Heart right ventricle (tissue), 16 donors: ENCODE results near the gene BTBD19. TPM values are rescaled to one million over a fixed set of nuclear protein-coding genes. Genes with fewer than 3 reads are reported as not detected.
A peak's percentile ranks its signal among the peaks of the same experiment; 100 is the strongest.
"Not testable (repeated sequence)": the region's sequence is repeated elsewhere in the genome, so short reads cannot be mapped to it uniquely, and the experiment has no call there.

ENCODE experiments used
- ATAC-seq, 8 donors: fragments of 200-7000 bp; cut with Tn5 transposase; one replicate each; pipeline ENCODE4 v1.9.1; 2020; ENCODE audit warnings: mild to moderate bottlenecking in 8 of 8, moderate library complexity in 8 of 8, moderate number of reproducible peaks in 1 of 8
- DNase-seq, 2 donors: peaks; one replicate each; pipeline ENCODE4 v3.0.0-alpha.2; 2020
- H3K27ac ChIP-seq, 10 donors: fragments of 200-600 bp; sonication (generic) in 2 of 10; one replicate each; pipeline versions ENCODE4 v1.5.0 to v1.8.0; 2020 to 2022; ENCODE audit warnings: mild to moderate bottlenecking in 3 of 10
- H3K27me3 ChIP-seq, 7 donors: fragments of 200-600 bp; one replicate each; pipeline ENCODE4 v1.8.0; 2021 to 2022; ENCODE audit warnings: mild to moderate bottlenecking in 2 of 7
- H3K36me3 ChIP-seq, 9 donors: fragments of 200-600 bp; sonication (generic) in 1 of 9; one replicate each; pipeline versions ENCODE4 v1.5.0 to v1.8.0; 2020 to 2022; ENCODE audit warnings: mild to moderate bottlenecking in 2 of 9
- H3K4me1 ChIP-seq, 9 donors: fragments of 200-600 bp; sonication (generic) in 1 of 9; one replicate each; pipeline versions ENCODE4 v1.5.0 to v1.8.0; 2020 to 2022; ENCODE audit warnings: mild to moderate bottlenecking in 4 of 9
- H3K4me3 ChIP-seq, 10 donors: fragments of 200-600 bp; sonication (generic) in 2 of 10; one replicate each; pipeline versions ENCODE4 v1.5.0 to v1.8.0; 2020 to 2022; ENCODE audit warnings: mild to moderate bottlenecking in 7 of 10, moderate library complexity in 2 of 10
- H3K9me3 ChIP-seq, 11 donors: fragments of 200-600 bp in 10 of 11; sonication (generic) in 2 of 11; one replicate each; pipeline versions ENCODE4 v1.5.0 to v1.8.0; 2013 to 2022; ENCODE audit warnings: mild to moderate bottlenecking in 2 of 11, control low read depth in 1 of 11, moderate library complexity in 1 of 11
- CTCF ChIP-seq, 9 donors: fragments of 200-600 bp; sonication (generic) in 2 of 9; IDR thresholded peaks; one replicate each; pipeline versions ENCODE4 v1.5.0 to v1.8.0; 2021 to 2022; ENCODE audit warnings: antibody characterized with exemption in 9 of 9, mild to moderate bottlenecking in 5 of 9, moderate library complexity in 1 of 9
- WGBS, 2 donors: extraction: QIAGEN DNeasy Blood & Tissue Kit; methylation state at CpG; one replicate each; pipeline ENCODE4 v1.1.7; 2013; ENCODE audit warnings: inconsistent platforms in 1 of 2; 5-methylcytosine and 5-hydroxymethylcytosine counted together
- intact Hi-C, 10 donors: fragments of 100-400 bp; cut with DNase I; formaldehyde crosslinking; loops; one replicate each; pipeline versions ENCODE4 v1.11.1 to v1.14.2; 2022
- long read RNA-seq, 3 donors: library from polyadenylated mRNA; unstranded; transcript quantifications; one replicate each; pipeline ENCODE4 v2.0.0, GENCODE V29; 2020 to 2021
- polyA plus RNA-seq, 2 donors: library from polyadenylated mRNA; stranded (reverse); fragments of 200-250 nt; gene quantifications; one replicate each; pipeline ENCODE4 v1.2.3, GENCODE V29; 2013
- total RNA-seq, 10 donors: library from RNA; stranded (reverse); fragmentation: NEBNext Ultra II Directional in 3 of 10; extraction: Animal tissue kit (Norgen Biotek cat#: 25700) in 3 of 10; gene quantifications; one replicate each; pipeline versions ENCODE4 v1.2.1 to v1.2.4, GENCODE V29; 2021 to 2023
- donor health status: Arrhythmogenic right ventricular cardiomyopathy.
- donor health status: ischemic (EF 13 %, LVEDD 7.1; RV severe dilation, severe dysfunction).
- donor health status: healthy with polysubstance abuse.
- donor health status: DM: no; HTN: yes; CAD: no.
- donor health status: DM: no; HTN: no; CAD: no.
- donor health status: ischemic (EF 25% LVEDD 6.9; RV normal size, moderate dysfunction).
- donor health status: ischemic (EF 25% LVEDD 5.7; RV mildly dilated, moderate dysfunction).
- donor health status: healthy.
- donor health status: DM: yes; HTN: yes; CAD: no.
- donor health status: Ischemic cardiomyopathy.
- donor health status: ischemic (EF 35%, LVEDD 5.7; RV mildly dilated, moderate dysfunction).
- donor health status: nonischemic (EF 11% LVEDD 7.7; RV severe dilation, severe dysfunction).
- donor health status: DM: yes; HTN: yes; CAD: no.
- donor health status: PGD.
- donor health status: ischemic (EF 29% LVEDD 5.4; RV normal size, mild dysfunction).
- donor health status: nonischemic (EF 23%, LVEDD 6.1; RV moderate dilation, normal function).

BTBD19 gene
- total RNA-seq (1 to 10 TPM; 1.8 to 4.1 (median 3.2) TPM), polyA plus RNA-seq (10 to 100 TPM in 1 of 2 donors, 1 to 10 TPM in 1; 2.2 to 12.5 TPM)
- long read RNA-seq, donor 1, partial matches to known transcripts: 0 of 2 reads
- long read RNA-seq, donor 1, other reads (novel, unspliced or antisense): 2 of 2 reads
- long read RNA-seq, donor 2: 0 reads
- long read RNA-seq, donor 3: 0 reads

- Histone ChIP-seq H3K9me3 (no peaks in the 10 kb centered on the region), H3K4me1 (peaks cover 50 to 95% (median 90%) of the 10 kb centered on the region in 9 donors), H3K36me3 (peaks cover 0 to 40% (median 22%) of the 10 kb centered on the region in 9 donors), H3K27ac (peak within 1 kb of the TSS; percentile 92 to 100 (median 99)), H3K4me3 (peak within 1 kb of the TSS in 9 of 10 donors; percentile 12 to 56 (median 47)), H3K27me3 (no peaks in the 10 kb centered on the region)
- DNase-seq: peak; percentile 86 to 89
- intact Hi-C loops: no loop called here
- TF ChIP-seq CTCF (IDR thresholded peaks at IDR 0.05): no peak
- ATAC-seq: peak; percentile 45 to 81 (median 66)
- WGBS, 2 donors: 31 to 48% methylated on average over 23 of the region's 23 CpGs
Measured at GRCh38 chr1:44808063-44808937, at the start of gene BTBD19. Gene BTBD19 (plus strand): TSS chr1:44808523. CDS start chr1:44808821, 298 bp downstream.

GRCh38 chr1:44759077-44759476, 49.2 kb upstream of the BTBD19 start:
- DNase-seq: no peak

GRCh38 chr1:44760876-44761275, 47.4 kb upstream of the BTBD19 start:
- ATAC-seq: peak in 4 of 8 donors; percentile 45 to 78 (median 64)
- H3K4me3 ChIP-seq: no peak overlapping the region
- no peak for TF ChIP-seq CTCF (IDR thresholded peaks at IDR 0.05)
- no peak overlapping the region for H3K27ac ChIP-seq
- no peaks in the 10 kb centered on the region for H3K27me3 ChIP-seq
- peaks cover 0 to 88% (median 0%) of the 10 kb centered on the region in 9 donors for H3K36me3 ChIP-seq
- DNase-seq: no peak
- WGBS, 2 donors: 76% methylated on average over 3 of the region's 3 CpGs
- intact Hi-C loops: no loop called here
- H3K9me3 ChIP-seq: no peaks in the 10 kb centered on the region
- peaks cover 0 to 4% (median 0%) of the 10 kb centered on the region in 9 donors for H3K4me1 ChIP-seq

More at GRCh38 chr1:44759077-44759476, 49.2 kb upstream of the BTBD19 start:
- no peak overlapping the region for H3K27ac ChIP-seq
- no peak for ATAC-seq
- intact Hi-C loops: no loop called here
- no peaks in the 10 kb centered on the region for H3K9me3 ChIP-seq
- peaks cover 0 to 100% (median 0%) of the 10 kb centered on the region in 9 donors for H3K36me3 ChIP-seq
- TF ChIP-seq CTCF (IDR thresholded peaks at IDR 0.05): no peak
- 91 to 92% methylated on average over 11 of the region's 11 CpGs for WGBS, 2 donors
- peaks cover 0 to 4% (median 0%) of the 10 kb centered on the region in 9 donors for H3K4me1 ChIP-seq
- no peaks in the 10 kb centered on the region for H3K27me3 ChIP-seq
- H3K4me3 ChIP-seq: no peak overlapping the region

GRCh38 chr1:44766421-44766820, 41.9 kb upstream of the BTBD19 start:
- H3K9me3 ChIP-seq, intact Hi-C loops, H3K4me1 ChIP-seq, DNase-seq, ATAC-seq, H3K4me3 ChIP-seq, H3K27me3 ChIP-seq, H3K27ac ChIP-seq: not testable (repeated sequence)
- WGBS, 2 donors: 93 to 96% methylated on average over 6 of the region's 6 CpGs
- peaks cover 0 to 58% (median 0%) of the 10 kb centered on the region in 9 donors for H3K36me3 ChIP-seq
